ENCODE measurements around the gene ASB14.

The ASB14 gene

DNA sequence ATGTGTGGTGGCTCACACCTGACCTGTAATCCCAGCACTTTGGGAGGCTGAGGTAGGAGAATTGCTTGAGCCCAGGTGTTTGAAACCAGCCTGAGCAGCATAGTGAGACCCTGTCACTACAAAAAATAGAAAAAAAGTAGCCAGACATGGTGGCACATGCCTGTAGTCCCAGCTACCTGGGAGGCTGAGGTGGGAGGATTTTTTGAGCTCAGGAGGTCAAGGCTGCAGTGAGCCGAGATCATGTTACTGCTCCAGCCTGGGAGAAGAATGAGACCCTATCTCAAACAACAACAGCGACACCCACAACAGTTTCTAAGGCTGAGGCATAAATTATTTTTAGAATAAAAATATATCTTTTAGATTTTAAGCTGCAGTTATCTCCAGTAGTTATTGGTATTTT, 58.7 kb downstream of the ASB14 start:
- TF ChIP-seq TAF1 (IDR thresholded peaks at IDR 0.05; ENCODE audit: borderline replicate concordance, insufficient read depth, low read length) (no peak), SIN3A (IDR thresholded peaks at IDR 0.05; ENCODE audit: borderline replicate concordance, insufficient read depth, low read length) (no peak), FOXP2 (optimal IDR thresholded peaks at IDR 0.05; ENCODE audit: borderline replicate concordance, extremely low read depth, extremely low read length, insufficient read depth) (no peak), POLR2AphosphoS5 (IDR thresholded peaks at IDR 0.05; ENCODE audit: low read depth, low read length) (no peak)
- TF ChIP-seq, protein P1, sequence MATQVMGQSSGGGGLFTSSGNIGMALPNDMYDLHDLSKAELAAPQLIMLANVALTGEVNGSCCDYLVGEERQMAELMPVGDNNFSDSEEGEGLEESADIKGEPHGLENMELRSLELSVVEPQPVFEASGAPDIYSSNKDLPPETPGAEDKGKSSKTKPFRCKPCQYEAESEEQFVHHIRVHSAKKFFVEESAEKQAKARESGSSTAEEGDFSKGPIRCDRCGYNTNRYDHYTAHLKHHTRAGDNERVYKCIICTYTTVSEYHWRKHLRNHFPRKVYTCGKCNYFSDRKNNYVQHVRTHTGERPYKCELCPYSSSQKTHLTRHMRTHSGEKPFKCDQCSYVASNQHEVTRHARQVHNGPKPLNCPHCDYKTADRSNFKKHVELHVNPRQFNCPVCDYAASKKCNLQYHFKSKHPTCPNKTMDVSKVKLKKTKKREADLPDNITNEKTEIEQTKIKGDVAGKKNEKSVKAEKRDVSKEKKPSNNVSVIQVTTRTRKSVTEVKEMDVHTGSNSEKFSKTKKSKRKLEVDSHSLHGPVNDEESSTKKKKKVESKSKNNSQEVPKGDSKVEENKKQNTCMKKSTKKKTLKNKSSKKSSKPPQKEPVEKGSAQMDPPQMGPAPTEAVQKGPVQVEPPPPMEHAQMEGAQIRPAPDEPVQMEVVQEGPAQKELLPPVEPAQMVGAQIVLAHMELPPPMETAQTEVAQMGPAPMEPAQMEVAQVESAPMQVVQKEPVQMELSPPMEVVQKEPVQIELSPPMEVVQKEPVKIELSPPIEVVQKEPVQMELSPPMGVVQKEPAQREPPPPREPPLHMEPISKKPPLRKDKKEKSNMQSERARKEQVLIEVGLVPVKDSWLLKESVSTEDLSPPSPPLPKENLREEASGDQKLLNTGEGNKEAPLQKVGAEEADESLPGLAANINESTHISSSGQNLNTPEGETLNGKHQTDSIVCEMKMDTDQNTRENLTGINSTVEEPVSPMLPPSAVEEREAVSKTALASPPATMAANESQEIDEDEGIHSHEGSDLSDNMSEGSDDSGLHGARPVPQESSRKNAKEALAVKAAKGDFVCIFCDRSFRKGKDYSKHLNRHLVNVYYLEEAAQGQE (IDR thresholded peaks at IDR 0.05; ENCODE audit: insufficient read depth in 1 of 2, low read depth in 2 of 2, low read length in 2 of 2), result no peak

DNA sequence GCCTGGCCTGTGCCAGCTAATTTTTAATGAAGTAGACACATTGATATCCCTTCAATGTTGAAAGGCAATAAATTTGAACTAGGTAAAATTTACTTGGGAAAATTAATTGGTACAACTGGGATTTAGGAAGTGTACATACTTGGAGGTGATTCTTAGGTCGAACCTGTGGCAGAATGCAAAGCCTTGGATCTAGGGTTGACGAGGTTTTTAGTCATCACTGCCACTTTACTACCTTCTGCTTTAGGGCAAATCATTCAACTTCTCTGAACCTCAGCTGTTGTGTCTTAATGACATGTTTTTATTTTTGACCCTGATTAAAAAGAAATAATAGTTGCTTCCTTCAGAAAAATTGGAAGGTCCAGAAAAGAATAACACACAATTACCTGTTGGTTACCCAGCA, 62.5 kb downstream of the ASB14 start:
- TF ChIP-seq POLR2AphosphoS5 (IDR thresholded peaks at IDR 0.05; ENCODE audit: low read depth, low read length) (no peak), FOXP2 (optimal IDR thresholded peaks at IDR 0.05; ENCODE audit: borderline replicate concordance, extremely low read depth, extremely low read length, insufficient read depth) (no peak), TAF1 (IDR thresholded peaks at IDR 0.05; ENCODE audit: borderline replicate concordance, insufficient read depth, low read length) (no peak), SIN3A (IDR thresholded peaks at IDR 0.05; ENCODE audit: borderline replicate concordance, insufficient read depth, low read length) (no peak)
- TF ChIP-seq, protein P1 (IDR thresholded peaks at IDR 0.05; ENCODE audit: insufficient read depth in 1 of 2, low read depth in 2 of 2, low read length in 2 of 2), result no peak

DNA sequence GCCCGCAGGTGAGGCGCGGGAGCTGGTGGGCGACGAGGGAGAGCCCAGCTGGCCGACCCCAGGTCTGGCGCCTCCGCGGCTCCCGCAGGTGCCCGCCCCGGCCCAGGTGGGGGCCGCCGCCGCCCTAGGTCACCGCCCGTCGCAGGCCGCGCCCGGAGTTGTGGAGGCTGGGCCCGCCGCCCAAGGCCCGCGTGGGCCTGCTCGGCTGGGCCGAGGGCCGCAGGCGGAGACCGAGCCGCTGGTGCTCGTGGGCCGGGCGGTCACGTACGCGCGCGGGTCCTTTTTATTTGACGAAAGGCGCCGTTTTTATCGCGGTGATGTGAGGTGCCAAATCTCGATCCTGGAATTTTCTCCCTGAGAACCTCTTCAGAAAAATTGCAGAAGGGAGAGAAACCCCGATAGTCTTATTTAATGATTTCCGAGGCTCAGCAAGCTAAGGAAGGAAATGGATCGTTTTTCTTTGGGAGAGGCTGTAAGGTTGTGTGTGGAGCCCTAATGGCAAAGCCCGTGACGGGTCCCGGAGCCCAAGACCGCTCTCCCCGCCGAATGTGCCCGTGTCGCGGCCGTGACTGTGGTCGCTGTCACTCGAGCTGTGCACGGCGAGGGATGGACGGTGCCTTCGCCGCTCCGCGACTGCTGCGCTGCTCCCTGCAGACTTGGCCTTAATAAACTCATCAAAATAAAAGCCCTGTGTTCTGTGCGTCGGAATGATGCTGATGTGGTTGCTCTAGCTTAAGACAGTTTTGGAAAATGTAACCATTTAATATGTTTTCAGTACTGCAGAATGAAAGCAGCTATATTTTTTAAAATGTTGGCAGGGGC, 64.3 kb downstream of the ASB14 start:
- TF ChIP-seq SIN3A (IDR thresholded peaks at IDR 0.05; ENCODE audit: borderline replicate concordance, insufficient read depth, low read length), result no peak
- no peak for TF ChIP-seq TAF1 (IDR thresholded peaks at IDR 0.05; ENCODE audit: borderline replicate concordance, insufficient read depth, low read length)
- TF ChIP-seq POLR2AphosphoS5 (IDR thresholded peaks at IDR 0.05; ENCODE audit: low read depth, low read length), result no peak
- TF ChIP-seq FOXP2 (optimal IDR thresholded peaks at IDR 0.05; ENCODE audit: borderline replicate concordance, extremely low read depth, extremely low read length, insufficient read depth), result no peak
- TF ChIP-seq, protein P1 (IDR thresholded peaks at IDR 0.05; ENCODE audit: insufficient read depth in 1 of 2, low read depth in 2 of 2, low read length in 2 of 2), result no peak

DNA sequence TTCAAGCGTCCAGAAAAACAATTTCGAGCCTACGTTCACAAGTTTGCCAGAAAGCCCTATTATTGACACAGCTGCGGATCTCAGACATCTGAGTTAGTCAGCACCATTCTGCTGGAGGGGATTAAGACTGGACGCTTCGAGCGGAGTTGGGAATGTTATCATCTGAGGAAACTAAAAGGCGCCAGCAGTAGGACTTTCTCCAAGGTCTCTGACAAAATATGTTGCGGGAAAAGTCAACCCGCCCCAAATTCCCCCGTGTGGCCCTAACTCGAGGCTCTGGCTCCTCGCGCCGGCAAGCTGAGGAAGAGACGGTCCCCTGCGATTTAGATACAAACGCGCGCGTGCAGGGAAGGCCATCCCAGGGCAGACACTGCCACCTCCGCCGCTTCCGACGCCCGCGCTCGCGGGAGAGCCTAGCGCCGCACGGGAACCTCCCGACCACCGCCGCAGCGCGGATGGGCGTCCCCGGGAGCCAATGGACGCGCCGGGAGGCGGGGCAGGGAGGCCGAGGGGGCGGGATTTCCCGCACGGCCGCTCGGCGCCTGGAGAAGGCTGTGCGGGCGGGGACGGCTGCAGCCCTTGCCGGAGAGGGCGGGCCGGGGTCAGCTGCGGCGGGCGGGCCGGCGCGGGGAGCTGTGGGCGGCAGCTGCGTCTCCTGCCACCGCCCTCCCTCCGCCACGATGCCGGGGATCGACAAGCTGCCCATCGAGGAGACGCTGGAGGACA, 65.1 kb downstream of the ASB14 start, which contains the start of gene APPL1:
Gene APPL1 (plus strand): TSS at position 526 of the 726 bp plus-strand sequence. CDS start 155 bp downstream, at position 681.
- TF ChIP-seq FOXP2 (optimal IDR thresholded peaks at IDR 0.05; ENCODE audit: borderline replicate concordance, extremely low read depth, extremely low read length, insufficient read depth), result no peak
- 0 out of 2 replicates have a peak, but pooled peaks have one; percentile 23 for TF ChIP-seq TAF1 (IDR thresholded peaks at IDR 0.05; ENCODE audit: borderline replicate concordance, insufficient read depth, low read length)
- no peak for TF ChIP-seq SIN3A (IDR thresholded peaks at IDR 0.05; ENCODE audit: borderline replicate concordance, insufficient read depth, low read length)
- TF ChIP-seq, protein P1 (IDR thresholded peaks at IDR 0.05; ENCODE audit: insufficient read depth in 1 of 2, low read depth in 2 of 2, low read length in 2 of 2), result no peak
- TF ChIP-seq POLR2AphosphoS5 (IDR thresholded peaks at IDR 0.05; ENCODE audit: low read depth, low read length), result peak; percentile 76
